ENCODE results near the gene ASCL4.

Gene ASCL4

DNA sequence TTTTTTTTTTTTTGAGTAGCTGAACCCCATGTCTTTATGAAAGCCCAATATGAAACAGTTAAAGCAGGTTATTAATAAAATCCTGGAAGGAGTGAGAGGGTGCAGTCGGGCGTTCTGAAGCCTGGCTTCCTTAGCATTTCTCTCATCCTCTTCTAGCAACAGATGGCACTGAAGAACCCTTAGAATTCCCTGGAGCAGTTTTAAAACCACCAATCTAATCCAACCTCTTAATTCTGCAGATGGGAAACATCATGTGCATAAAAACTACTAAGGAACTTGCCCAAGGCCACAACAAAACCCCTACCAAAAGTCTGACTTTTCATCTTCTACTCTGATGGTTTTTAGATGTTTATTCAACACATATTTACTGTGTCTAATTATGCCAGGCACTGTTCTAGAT, 38.7 kb upstream of the ASCL4 start:
- TF ChIP-seq, protein P1, sequence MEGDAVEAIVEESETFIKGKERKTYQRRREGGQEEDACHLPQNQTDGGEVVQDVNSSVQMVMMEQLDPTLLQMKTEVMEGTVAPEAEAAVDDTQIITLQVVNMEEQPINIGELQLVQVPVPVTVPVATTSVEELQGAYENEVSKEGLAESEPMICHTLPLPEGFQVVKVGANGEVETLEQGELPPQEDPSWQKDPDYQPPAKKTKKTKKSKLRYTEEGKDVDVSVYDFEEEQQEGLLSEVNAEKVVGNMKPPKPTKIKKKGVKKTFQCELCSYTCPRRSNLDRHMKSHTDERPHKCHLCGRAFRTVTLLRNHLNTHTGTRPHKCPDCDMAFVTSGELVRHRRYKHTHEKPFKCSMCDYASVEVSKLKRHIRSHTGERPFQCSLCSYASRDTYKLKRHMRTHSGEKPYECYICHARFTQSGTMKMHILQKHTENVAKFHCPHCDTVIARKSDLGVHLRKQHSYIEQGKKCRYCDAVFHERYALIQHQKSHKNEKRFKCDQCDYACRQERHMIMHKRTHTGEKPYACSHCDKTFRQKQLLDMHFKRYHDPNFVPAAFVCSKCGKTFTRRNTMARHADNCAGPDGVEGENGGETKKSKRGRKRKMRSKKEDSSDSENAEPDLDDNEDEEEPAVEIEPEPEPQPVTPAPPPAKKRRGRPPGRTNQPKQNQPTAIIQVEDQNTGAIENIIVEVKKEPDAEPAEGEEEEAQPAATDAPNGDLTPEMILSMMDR (IDR thresholded peaks at IDR 0.05; ENCODE audit: control extremely low read depth, extremely low read depth, low read depth, missing control alignments), result no peak
- ChIA-PET CTCF (interaction anchor here (1.3 to 1.9 kb wide), 2 partner anchors 61 to 176 kb away, joined by 5 read pairs; no protein-coding TSS in a partner anchor), POLR2A (no interaction called here)

DNA sequence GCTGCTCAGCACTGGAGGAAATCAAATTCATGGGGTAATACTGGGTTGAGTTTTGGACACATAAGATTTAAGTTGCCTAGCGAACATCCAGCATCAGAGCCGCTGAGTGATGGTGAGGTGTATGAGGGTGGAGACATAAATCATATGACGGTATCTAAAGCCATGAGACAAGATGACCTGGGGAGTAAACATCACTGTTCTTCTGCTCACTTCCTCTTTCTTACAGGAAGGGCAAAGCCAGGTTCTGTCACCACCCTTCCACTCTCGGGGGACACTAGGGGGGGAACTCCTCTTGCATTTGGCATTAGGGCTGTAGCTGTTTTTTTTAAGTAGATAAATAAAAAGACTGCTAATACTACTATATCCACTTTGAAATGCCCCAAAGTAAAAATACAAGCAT, 37.6 kb upstream of the ASCL4 start:
- TF ChIP-seq, protein P1 (IDR thresholded peaks at IDR 0.05; ENCODE audit: control extremely low read depth, extremely low read depth, low read depth, missing control alignments), result peak; percentile 3
- peak; percentile 75 for DNase-seq (ENCODE audit: extremely low spot score)
- CTCF ChIA-PET, result interaction anchor here (0.7 to 1.9 kb wide), 6 partner anchors 13 to 181 kb away, joined by 3 to 5 read pairs (median 3); no protein-coding TSS in a partner anchor
- POLR2A ChIA-PET, result no interaction called here

More for the DNA sequence above, 38.7 kb upstream of the ASCL4 start:
- no peak for DNase-seq (ENCODE audit: extremely low spot score)

DNA sequence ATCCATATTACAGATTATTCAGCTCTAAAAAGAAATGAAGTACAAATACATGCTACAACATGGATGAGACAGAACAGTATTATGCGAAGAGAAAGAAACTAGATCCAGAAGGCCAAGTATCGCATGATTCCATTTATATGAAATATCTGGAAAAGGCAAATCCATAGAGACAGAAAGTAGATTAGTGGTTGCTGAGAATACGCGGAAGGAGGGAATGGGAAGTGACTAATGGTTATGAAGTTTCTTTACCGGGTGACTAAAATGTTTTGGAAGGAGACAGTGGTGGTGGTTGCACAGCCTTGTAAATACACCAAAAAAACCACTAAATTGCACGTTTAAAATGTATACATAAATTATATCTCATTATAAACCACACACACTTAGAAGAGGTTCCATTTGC, 26.0 kb upstream of the ASCL4 start:
- no peak for DNase-seq (ENCODE audit: extremely low spot score)
- TF ChIP-seq, protein P1 (IDR thresholded peaks at IDR 0.05; ENCODE audit: control extremely low read depth, extremely low read depth, low read depth, missing control alignments), result no peak
- CTCF ChIA-PET, result no interaction called here
- POLR2A ChIA-PET, result no interaction called here

DNA sequence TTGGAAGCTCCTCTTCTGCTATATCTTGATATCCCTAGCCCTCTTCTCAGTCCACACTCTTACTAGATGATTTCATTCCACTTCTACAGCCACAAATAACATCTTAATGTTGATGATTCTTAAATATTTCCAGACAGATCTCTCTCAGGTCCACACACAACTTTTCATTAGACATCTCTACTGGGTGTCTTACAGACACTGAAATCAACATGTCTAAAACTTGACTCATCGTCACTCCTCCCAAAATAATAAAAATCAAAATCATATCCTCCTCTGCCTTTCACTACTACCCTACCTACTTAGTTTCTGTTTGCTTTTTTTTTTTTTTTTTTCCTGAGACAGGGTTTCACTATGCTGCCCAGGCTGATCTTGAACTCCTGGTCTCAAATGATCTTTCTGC, 25.4 kb upstream of the ASCL4 start:
- ChIA-PET POLR2A (no interaction called here), CTCF (interaction anchor here (1.1 kb wide), 1 partner anchor 10 kb away, joined by 3 read pairs; no protein-coding TSS in a partner anchor)
- TF ChIP-seq, protein P1 (IDR thresholded peaks at IDR 0.05; ENCODE audit: control extremely low read depth, extremely low read depth, low read depth, missing control alignments), result no peak
- no peak for DNase-seq (ENCODE audit: extremely low spot score)

DNA sequence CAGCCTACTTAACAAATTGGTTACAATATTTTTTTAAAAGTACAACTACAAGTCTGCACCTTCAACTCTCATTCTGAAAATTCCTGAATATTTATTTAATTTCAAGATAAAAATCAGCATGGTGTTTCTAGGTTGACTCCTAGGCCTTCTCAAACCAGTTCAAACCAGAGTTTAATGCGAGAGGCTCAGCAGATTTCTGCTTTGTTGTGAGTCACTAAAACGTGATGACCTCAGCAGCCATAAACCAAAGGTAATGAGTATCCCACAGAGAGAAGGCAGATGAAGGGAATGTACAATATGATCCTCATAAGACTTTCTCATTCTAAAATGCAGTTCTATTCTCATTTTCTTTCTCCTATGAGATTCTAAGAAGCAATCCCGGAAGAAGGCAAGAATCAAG, 15.1 kb upstream of the ASCL4 start:
- ChIA-PET CTCF (interaction anchor here (0.7 to 1.6 kb wide), 6 partner anchors 9 to 153 kb away, joined by 3 to 4 read pairs (median 3); no protein-coding TSS in a partner anchor), POLR2A (no interaction called here)
- TF ChIP-seq, protein P1 (IDR thresholded peaks at IDR 0.05; ENCODE audit: control extremely low read depth, extremely low read depth, low read depth, missing control alignments), result no peak
- no peak for DNase-seq (ENCODE audit: extremely low spot score)

DNA sequence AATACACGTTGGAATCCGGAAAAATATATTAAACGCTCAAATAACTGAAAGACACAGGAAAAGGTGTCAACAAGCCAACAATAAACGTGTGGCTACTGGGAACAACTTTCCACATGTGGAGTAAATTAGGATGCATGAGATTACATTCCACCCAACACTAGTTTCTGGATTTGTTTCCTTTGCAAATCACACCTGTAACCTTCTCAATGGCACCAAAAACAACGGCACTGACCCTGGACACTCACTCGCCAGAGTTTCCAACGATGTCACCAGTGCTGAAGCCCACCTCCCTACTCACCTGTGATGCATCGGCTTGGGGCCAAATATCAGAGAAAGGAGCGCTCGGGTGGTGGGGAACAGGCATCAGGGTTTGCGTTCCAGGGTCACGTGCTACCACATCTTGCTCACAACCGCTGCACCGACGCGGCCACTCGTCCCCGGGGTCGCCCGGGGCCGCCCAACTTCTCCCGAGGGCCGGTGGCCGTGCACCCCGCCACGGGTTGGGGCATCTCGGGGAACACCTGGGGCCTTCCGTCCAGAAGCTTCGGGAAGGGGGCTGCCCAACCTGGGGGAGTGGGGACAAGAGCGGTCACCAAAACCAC, 14.2 kb upstream of the ASCL4 start:
- peak; percentile 34 for DNase-seq (ENCODE audit: extremely low spot score)
- POLR2A ChIA-PET, result no interaction called here
- CTCF ChIA-PET, result interaction anchor here (1.5 kb wide), 1 partner anchor 124 kb away, joined by 4 read pairs; no protein-coding TSS in a partner anchor
- TF ChIP-seq, protein P1 (IDR thresholded peaks at IDR 0.05; ENCODE audit: control extremely low read depth, extremely low read depth, low read depth, missing control alignments), result no peak
